Activated CD8-positive, alpha-beta memory T cell treated with anti-CD3 and anti-CD28 coated beads for 4 hours (primary cell): ENCODE data around the gene RFX4.

ENCODE experiments used
- DNase-seq, 2 donors: peaks; one replicate each; pipeline ENCODE4 v3.0.0-alpha.2; 2020; ENCODE audit warnings: low read depth in 2 of 2

Gene RFX4

DNA sequence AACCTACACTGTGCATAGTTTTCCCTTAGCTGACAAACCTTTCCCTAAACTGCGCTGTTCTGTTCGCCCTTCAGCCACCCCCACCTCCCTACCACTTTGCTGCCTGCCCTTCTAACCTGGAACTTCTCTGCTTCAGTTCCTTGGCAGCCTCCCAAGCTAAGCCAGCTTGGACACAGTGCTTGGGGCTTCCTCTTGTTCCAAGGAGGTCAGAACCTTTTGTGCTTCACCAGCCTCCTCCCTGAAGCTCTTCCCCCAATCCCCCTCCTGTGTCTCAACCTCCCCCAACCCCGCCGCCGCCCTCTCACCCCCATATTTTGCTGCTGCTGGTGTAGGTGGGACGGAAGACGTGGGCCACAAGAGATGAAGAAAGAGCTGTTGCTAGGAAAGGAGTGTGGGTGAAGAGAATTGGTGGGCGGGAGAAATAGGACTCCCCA lies 183.6 kb downstream of the RFX4 start:
- peak in 1 of 2 donors; percentile 23 for DNase-seq

DNA sequence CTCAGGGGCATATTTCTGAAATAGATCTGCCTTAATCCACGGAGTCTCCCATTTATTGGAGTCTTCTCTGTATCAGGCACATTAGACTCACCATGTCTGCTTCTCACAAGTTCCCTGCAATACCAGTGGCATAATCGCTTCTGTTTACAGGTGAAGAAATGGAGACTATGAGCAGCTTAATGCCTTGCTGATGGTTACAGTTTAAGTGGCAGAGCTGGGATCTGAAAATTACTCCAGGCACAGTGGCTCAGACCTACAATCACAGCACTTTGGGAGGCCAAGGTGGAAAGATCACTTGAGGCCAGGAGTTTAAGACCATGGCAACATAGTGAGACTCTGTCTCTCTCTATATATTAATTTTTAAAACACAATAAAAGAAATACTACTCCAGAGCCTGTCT lies 184.4 kb downstream of the RFX4 start:
- no peak for DNase-seq

DNA sequence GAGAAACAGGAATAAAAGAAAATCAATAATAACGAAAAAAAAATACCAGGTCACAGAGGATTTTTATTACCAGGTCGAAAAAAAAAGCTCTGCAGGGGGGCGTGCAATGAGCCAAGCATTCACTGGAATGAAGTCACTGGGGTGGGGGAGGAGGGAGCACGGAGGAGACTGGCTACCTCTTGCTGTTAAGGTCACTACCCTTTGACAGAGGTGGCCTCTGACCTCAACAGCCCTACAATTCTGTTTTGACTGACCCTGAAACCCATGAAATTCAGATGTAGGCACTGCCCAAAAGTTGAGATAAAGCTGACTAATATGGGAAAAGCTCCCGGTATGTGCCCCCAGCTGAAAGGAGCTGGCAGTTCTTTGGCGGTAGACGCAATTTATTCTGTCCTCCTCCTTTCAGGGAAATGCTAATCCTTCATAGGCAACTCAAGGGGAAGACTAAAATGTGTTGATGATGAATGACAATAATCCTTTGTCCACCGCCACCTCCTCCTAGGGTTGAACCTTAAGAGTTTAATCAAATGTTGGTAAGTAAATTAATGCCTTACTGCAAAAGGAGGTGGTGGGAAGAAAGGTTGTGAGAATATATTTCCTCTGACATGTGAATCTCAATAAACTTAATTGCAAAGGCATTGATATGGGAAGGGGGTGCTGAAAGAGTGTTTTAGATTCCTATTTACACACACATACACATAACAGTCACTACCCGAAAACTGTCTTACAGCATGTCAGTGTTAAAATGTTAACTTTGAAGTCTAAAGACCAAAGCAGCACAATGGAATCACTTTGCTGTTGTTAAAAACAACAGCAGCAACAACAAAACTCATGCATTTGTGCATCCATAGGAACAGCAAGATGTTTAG lies 185.4 kb downstream of the RFX4 start:
- DNase-seq: no peak

DNA sequence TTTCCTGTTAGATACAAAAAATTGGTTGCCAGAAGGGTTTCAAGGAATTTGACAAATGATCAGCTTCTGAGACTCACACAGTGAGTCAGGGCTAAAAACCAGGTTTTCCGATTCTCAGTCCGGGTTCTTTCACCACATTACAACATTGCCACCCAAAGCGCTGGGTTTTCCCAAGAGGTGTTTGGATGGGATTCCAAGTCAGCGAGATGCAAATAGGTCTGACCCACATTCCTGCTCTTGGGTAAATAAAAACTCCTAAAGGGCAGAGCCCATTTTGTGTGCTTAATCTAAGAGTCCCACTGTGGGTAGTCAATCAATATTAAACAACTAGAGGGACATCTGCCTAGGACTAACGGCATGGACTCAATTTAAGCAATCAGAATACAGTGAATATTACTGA lies 186.3 kb downstream of the RFX4 start:
- no peak for DNase-seq

DNA sequence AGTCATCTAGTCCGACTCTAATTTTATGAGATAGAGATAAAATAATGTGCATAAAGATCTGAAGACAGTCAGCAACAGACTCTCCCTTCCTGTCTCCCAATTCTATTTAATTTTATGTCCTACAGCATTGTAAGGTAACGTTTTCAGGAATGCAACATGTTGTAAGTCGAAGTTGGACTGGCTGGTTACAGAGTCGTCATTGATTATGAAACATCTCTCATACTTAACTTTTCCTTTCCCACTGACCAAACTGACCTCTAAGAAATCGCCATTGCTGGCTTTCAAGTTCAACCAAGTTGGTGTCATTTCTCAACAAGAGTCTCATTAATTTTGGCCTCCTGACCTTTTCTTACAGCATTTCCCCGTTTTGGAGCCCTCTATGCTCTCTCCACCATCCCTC lies 186.7 kb downstream of the RFX4 start:
- no peak for DNase-seq

DNA sequence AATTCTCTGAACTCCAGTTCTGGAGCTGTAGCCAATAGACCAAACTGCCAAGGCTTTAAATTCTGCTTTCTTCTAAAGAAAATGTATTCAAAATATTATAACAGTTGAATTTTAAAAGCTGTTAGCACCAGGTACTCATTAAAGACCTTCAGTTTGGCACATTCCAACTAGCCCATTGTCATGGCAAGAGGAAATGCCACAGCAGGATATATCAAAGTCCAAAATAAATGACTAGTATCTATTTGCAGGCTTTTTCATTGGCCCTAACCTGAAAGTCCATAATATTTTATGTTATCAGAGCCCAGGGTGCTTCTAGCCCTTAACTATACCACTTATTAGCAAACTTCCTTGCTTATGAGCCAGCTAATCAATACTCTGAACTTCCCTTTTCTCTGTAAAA lies 188.6 kb downstream of the RFX4 start:
- DNase-seq: no peak

DNA sequence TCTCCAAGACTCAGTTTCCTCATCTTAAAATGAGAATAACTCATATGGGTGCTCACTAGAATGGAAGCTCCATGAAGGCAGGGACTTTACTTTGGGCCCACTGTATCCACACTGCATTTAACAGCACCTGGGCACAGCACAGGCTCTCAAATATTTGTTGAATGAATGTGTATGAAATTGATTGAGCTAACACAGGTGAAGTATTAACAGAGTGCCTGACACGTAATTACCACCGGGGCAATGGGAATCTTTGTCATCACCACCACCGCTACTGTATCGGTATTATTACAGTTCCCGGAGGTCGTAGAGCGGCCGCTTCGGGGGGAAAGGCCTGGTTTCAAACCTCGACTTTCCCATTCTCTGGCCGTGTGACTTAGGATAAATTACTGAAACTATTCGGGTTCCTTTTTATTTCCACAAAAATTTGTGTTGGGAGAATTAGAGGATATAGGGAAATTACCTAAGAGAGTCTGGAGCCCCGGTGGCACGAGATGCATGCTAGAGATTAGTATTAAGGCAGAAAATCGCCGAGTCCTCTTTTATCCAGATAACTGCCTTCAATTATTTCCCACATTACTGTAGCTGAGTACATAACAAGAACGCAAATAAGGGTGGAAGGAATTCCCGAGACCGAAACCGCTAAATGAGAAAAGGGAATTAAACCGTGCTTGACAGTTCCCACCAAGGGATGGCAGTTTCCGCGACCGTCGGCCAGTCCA lies 190.6 kb downstream of the RFX4 start:
- no peak for DNase-seq

DNA sequence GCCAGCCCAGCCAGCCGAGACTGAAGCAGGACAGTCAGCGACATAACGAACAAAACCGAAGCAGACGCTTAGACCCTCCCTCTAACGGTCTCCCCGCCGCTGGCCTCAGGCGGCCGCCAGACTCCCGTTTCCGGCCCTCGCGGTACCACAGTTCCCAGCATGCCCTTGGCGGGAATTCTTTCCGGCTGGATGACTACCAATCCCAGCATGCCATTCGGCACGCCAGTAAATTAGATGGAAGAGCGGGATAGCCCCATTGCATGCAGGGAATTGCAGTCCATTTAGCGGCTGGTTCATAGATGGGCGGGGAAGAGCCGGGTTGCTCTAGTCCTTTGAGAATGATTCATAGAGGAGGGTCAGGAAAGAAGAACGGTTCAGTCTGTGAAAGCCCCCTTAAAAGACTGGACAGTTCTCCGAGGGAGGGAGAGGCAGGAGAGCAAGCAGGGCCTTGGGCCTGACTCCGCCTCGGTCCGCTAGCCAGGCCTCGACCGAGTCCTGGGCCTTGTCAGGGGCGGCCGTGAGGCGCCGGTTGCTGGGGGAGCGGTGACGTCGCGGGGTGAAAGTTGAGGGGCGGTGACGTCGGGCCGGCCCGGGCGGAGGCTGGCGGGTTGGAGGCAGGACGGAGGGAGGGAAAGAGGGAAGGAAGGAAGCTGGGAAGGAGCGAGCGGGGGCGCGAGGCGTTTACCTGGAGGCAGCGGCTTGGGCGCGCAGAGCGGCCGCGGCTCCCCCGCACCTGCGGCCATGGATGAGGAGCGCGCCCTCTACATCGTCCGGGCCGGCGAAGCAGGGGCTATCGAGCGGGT lies 191.4 kb downstream of the RFX4 start, which contains the start of gene RIC8B:
Gene RIC8B (plus strand): TSS at position 678 of the 803 bp plus-strand sequence. CDS start 64 bp downstream, at position 742.
- DNase-seq: peak; percentile 72 to 73

DNA sequence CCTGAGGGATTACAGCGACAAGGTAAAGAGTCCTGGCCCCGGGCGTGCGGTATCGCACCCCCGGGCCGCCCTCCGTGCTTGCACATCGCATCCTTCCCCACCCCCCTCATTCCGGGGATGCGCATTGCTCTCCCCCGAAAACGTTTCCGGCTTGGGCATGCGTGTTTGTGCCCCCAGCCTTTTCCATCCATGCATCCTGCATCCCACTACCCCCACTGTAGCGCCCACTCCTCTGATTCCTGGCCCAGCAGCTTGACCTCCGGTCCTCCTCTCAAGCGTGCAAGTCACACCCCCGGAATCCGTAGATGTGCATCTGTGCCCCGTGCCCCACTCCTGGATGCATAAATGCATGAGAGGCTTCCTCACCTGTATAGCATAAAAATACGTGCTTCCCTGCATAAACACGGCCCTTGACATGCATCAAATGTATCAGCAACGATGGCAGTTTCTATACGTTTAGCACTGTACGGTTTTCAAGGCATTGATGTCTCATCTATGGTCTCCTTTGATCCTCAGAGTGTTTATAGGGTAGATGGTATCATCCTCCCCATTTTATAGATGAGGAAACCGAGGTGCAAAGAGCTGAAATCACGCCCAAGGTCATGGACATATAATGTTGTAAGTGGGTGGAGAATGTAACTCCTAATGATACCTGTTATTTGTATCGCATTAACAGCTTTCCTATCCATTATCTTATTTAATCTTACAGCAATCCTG lies 192.2 kb downstream of the RFX4 start:
- no peak for DNase-seq

DNA sequence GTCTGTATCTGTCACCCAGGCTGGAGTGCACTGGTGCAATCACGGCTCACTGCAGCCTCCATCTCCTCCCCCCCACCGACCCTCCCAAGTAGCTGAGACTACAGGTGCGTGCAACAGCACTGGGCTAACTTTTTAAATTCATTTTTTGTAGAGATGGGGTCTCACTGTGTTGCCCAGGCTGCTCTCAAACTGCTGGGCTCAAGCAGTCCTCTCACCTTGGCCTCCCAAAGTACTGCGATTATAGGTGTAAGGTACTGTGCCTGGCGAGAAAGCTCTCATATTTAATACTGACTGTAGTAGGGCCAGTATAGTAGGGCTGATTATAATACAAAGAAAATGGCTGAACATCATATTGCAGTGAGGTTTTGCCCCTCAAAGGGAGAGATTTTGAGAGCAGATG lies 194.1 kb downstream of the RFX4 start:
- no peak for DNase-seq

DNA sequence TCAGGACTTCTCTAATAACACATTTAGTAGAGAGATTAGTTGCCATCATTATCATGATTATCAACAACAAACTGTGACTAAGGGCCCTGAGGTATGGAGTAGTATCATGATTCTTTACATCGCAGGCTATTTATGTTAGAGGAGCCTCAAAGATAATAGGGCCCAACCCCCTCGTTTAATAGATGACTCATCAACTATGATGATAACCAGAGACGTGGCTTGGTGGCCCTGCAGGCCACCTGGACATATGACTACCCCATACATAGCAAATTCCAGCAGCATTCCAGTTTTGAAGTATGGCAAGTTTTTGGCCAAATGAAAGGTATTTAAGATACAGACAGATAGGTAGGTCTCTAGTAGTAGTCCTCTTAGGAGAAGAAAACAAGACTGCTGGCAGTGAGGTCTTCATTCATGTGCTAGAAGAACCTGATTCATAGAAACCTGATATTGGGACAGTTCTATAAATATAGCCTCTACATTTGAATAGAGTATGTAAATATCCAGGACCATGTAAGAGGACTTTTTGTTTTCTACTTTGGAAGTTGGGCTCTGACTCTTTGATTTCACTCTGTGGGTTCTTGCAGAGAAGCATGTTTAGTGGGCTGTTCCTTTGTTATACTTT lies 197.3 kb downstream of the RFX4 start:
- DNase-seq: no peak

DNA sequence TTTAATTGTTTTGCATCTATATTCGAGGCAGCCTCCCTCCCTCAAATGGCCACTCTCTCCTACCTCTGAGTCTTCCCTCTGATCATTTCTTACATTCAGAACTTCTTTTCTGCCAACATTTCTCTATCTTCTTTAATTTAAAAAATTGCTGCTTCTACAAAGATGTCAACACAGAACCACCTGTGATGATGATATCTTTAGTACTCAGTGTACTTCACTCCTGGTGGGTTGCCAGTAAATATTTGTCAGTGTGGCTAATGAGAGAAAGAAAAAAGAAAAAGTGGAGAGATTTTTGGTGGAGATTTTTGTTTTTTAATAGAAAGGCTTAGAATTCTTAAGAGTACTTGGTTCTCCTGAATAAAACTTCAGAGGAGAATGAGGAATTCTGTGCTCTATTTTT lies 199.8 kb downstream of the RFX4 start:
- DNase-seq: no peak

DNA sequence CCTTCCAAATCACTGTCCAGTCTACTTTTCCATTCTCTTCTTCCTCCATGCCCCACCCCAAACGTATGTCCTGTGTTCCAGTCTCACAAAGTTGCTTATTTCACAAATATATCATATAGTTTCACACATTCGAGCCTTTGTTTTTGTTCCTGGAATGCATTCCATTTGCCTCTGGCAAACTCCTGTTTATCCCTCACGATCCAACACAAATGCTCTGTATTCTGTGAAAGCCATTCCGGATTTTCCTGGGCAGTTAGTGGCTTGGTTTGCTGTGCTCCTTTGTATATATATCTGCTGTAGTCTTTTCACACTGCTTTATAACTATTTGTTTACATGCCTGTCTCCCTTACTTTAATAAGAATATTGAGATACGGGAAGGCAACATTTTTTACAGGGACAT lies 200.7 kb downstream of the RFX4 start:
- DNase-seq: no peak

DNA sequence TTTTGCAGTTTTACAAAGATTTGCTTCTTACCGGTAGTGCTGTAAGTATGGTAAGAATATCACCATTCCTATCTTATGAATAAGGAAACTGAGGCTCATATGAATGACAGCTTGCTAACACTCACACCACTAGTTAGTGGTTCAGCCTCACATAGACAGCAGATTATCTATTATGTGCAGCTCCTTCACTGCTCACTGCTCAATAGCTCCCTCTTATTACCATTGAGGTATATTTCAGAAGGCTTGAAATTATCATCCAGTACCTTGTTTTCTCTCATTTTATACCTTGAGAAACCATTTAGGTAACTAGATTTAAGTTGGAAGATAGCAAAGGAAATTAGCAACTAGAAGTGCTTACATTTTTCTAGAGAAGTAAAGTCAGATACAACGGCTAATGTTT lies 207.2 kb downstream of the RFX4 start:
- DNase-seq: no peak

DNA sequence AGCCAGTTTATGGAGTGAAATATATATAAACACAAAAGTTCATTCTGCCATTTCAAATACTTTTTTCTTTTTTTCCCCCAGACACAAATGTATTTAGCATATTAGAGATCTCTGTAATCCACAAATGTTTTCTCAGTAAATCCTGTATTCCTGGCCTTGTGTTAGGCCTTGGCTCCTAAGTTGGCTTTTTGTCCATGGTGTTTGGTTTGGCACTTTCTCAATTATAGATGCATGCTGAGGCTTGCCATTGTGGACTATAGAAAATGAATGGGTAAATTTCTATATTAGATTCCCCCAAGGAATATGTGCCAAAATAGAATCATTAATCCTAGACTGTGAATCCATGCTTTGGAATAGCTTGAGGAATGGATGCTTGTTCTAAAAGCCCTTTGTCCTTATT lies 208.7 kb downstream of the RFX4 start:
- no peak for DNase-seq

DNA sequence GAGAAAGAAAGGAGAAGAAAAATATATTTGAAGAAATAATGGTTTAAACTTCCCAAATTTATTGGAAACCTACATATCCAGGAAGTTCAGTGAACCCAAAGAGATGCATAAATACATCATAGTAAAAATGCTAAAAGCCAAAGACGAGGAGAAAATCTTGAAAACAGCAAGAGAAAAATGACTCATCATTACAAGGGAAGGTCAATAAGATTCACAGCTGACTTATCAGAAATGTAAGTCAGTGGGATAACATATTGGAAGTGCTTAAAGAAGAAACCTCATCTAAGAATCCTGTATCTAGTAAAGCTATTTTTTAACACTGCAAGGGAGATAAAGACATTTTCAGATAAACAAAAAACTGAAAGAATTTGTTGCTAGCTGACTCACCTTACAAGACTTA lies 211.6 kb downstream of the RFX4 start:
- no peak for DNase-seq

DNA sequence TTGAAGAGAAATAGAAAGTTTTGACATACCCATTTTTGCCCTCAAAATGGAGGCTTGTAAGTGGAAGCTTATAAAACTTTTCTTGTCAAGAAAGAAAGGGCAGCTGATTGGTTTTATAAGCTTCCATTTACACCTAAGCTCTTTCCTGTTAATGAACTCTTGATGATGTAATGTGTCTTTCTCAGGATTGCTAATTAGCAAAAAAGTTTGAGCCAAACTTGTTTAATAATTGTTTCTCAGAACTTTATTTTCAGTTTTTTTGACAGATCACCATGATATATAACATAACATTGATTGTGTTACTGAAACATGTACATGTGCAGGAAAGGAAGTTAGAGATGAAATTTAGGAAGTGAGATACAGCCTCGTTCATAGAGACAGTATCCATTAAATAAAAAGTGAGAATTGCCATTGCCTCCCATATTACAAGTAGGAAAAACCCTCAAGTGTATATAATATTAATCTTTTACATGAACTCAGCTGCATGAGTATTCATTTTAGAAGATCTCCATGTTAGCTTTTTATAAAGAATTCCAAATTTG lies 218.4 kb downstream of the RFX4 start:
- no peak for DNase-seq

DNA sequence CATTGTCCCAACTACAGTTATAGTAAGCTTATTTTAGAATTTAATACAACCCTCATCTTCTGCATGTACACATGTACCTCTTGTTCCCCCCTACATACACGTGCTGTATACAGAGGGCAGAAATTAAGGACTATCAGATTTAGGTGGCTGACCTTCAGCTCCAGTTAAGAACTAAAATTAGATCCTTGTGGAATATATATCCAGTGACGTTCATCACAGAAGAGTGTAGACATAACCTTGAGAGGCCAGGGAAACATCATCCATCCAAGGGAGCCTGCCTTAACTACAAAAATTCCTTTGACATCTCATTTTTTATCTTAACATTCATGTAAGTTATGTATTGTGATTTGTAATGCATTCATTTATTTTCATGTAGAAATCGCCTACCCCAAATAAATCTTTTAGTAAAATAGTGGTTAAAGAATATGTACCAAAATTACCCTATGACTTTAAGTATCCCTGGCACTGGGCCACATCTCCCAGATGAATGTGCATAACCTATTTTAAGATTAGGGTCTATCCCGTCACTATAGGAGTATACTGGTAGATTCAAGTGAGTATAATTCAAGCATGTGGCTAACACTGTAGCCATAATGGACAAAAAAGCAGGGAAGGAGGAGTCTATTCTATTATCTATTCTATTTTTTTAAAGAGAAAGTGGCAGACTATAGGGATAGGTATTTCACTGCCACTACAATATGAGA lies 219.2 kb downstream of the RFX4 start:
- no peak for DNase-seq

DNA sequence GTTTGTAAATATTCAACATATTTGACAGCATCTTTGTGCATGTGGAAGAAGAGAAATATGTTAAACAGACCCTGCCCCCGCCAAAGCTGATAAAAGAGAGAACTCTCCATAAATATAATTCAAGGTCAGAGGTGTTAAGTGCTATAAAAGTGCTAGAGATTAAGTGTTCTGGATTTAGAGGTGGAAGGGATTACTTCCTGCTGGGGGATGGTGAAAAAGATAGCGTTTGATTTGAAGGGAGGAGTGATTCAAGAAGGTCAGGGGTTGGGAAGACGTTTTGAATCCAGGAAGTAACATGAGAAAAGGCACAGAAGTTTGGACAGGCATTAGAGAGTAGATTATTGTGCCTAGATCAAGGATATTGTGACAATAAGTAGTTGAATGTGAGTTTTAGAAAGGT lies 221.9 kb downstream of the RFX4 start:
- DNase-seq: no peak
